ENCODE data around the gene INCA1.

DNA sequence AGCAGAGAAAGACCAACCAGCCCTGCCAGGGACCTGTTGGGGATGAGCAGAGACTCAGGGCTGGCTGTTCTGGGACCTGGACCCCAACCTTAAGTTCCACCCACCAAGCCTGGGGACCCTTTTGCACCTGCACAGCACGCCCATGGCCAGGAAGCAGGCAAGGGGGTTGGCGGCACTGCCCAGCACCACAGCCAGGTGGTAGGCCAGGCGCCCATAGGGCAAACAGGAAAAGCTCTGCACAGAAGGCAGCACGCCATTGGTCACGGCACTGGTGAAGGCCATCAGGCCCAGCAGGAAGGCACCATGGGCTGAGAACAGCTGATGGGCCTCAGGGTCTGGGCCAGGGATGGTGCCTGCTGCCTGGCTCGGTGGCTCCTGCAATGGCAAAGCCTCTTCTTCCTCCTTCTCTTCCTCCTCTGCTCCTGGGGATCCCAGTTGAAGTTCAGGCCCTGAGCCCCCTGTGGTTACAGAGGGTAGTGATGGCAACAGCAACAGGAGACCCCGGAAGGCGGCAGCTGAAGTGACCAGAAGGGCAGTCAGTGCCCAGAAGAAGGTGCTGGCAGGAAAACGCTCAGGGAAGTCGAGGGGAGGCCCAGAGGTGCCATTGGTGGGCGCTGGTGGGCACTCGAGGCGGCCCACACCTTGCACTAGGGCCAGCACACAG lies 36.2 kb upstream of the INCA1 start:
- TF ChIP-seq CTCF (IDR thresholded peaks at IDR 0.05) (no peak), ZFX (IDR thresholded peaks at IDR 0.05; ENCODE audit: borderline replicate concordance) (no peak)

Measured in 22Rv1 (cell line).